ENCODE results near the gene HLF.

HLF gene

DNA sequence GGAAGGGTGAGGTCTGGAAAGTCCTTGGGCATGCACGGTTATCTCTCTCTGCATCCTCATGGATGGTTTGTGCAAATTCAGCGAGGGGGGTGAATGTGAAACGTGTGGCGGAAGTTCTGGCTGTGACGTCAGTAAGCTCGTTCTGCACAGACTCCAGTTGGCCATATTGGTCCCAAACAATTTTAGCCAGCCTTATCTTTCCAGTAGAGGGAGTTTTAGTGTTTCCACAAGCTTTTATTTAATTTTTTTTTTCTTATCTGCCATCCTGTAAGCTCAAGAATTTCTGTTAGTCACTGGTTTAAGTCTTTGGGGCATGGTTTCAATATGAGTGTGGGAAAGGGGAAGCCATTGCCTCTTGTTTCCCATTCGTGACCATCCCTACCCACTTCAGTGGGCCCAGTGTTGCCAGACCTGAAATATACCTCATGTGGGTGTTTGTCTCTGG is 39.0 kb downstream of the HLF start:
- Mint-ChIP-seq H3K27ac (no peak overlapping the region), H3K4me1 (no peaks in the 10 kb centered on the region), H3K9me3 (no peaks in the 10 kb centered on the region), H3K36me3 (no peaks in the 10 kb centered on the region), H3K4me3 (no peak overlapping the region), H3K27me3 (peaks cover 9% of the 10 kb centered on the region)

DNA sequence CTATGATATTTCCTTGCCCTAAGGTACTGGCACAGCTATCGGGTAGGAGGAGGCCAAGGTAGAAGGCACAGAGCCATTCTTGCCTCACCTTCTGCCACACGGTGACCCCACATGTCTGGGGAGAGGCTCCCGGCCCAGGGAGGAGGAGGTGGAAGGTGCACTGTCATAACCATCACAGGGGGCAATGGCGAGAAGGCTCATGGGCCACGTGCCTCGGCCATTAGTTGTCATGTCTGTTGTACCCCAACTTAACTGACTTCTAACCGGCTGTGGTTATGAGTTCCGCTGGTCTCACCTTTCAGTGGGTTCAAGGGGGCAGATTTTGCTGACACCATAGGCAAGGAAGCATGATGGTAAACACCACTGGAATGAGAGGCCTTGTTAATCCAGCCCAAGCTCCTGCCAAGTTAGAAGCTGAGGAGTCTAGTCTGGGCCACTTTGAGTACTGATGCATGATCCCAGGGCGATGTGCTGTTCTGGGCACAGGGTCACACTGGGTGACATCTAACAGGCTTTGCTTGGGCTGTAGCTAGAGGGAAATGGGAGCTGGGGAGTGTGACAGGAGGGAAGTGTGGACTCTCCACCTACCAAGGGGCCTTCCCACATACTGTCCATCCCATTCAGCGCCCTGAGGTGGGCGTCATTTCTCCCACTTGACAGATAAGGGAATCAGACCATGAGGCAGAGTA is 39.6 kb downstream of the HLF start:
- no peaks in the 10 kb centered on the region for H3K4me1 Mint-ChIP-seq
- H3K36me3 Mint-ChIP-seq, result no peaks in the 10 kb centered on the region
- peaks cover 10% of the 10 kb centered on the region for H3K27me3 Mint-ChIP-seq
- H3K27ac Mint-ChIP-seq, result no peak overlapping the region
- no peaks in the 10 kb centered on the region for H3K9me3 Mint-ChIP-seq
- no peak overlapping the region for H3K4me3 Mint-ChIP-seq

- Mint-ChIP-seq H3K4me1 (no peaks in the 10 kb centered on the region), H3K36me3 (no peaks in the 10 kb centered on the region), H3K9me3 (no peaks in the 10 kb centered on the region), H3K27me3 (peaks cover 10% of the 10 kb centered on the region), H3K27ac (no peak overlapping the region), H3K4me3 (no peak overlapping the region)
Observed at GRCh38 chr17:55305321-55306087, 40.7 kb downstream of the HLF start.

DNA sequence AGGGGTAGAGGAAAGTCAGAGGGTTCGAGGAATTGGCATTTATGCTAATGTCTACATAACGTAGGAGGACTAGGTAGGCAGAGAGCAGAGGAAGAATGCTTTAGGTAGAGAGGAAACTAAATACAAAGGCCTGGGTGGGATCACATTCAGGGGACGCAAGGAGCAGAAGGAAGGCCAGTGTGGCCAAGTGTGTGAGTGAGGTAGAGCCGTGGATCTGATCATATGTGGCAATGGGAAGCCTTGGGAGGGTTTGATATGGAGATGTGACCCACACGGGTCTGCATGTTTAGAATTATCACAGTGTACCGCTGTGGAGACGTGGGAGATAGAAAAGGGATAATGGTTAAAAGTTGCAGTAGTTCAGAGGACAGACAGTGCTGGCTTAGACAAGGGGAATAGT is 43.1 kb downstream of the HLF start:
- no peaks in the 10 kb centered on the region for H3K36me3 Mint-ChIP-seq
- H3K4me3 Mint-ChIP-seq, result no peak overlapping the region
- H3K4me1 Mint-ChIP-seq, result no peaks in the 10 kb centered on the region
- H3K27ac Mint-ChIP-seq, result no peak overlapping the region
- no peaks in the 10 kb centered on the region for H3K9me3 Mint-ChIP-seq
- peaks cover 12% of the 10 kb centered on the region for H3K27me3 Mint-ChIP-seq

GRCh38 chr17:55308613-55309391 is 44.0 kb downstream of the HLF start:
- no peaks in the 10 kb centered on the region for H3K9me3 Mint-ChIP-seq
- no peak overlapping the region for H3K27ac Mint-ChIP-seq
- peaks cover 12% of the 10 kb centered on the region for H3K27me3 Mint-ChIP-seq
- H3K36me3 Mint-ChIP-seq, result no peaks in the 10 kb centered on the region
- no peaks in the 10 kb centered on the region for H3K4me1 Mint-ChIP-seq
- H3K4me3 Mint-ChIP-seq, result no peak overlapping the region

- peaks cover 6% of the 10 kb centered on the region for H3K27me3 Mint-ChIP-seq
- no peak overlapping the region for H3K4me3 Mint-ChIP-seq
- no peak overlapping the region for H3K27ac Mint-ChIP-seq
- H3K9me3 Mint-ChIP-seq, result no peaks in the 10 kb centered on the region
- H3K36me3 Mint-ChIP-seq, result no peaks in the 10 kb centered on the region
- no peaks in the 10 kb centered on the region for H3K4me1 Mint-ChIP-seq
Observed at GRCh38 chr17:55311767-55312375, 47.1 kb downstream of the HLF start.

DNA sequence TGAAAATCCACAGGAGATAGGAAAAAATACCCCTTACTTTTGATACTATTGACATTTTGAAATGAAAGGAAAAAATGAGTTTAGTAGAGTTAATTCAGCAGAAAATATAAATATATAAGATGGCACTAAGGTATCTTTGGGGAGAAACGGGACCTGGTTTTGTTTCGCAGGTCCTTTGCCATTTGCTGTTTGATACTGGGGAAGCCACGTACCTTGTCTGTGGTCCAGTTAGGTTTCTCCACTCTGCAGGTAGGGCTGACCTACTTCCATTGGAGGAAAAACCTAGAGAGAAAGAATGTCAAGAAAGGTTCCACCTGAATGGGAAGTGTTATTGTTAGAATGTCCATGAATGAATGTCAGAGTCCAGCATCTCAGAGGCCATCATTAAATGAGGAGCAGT is 48.1 kb downstream of the HLF start:
- Mint-ChIP-seq H3K4me3 (no peak overlapping the region), H3K36me3 (no peaks in the 10 kb centered on the region), H3K27ac (no peak overlapping the region), H3K9me3 (no peaks in the 10 kb centered on the region), H3K4me1 (no peaks in the 10 kb centered on the region), H3K27me3 (peaks cover 6% of the 10 kb centered on the region)

GRCh38 chr17:55314061-55314783 is 49.5 kb downstream of the HLF start:
- Mint-ChIP-seq H3K27me3 (peaks cover 3% of the 10 kb centered on the region), H3K9me3 (no peaks in the 10 kb centered on the region), H3K27ac (no peak overlapping the region), H3K4me1 (no peaks in the 10 kb centered on the region), H3K4me3 (no peak overlapping the region), H3K36me3 (no peaks in the 10 kb centered on the region)

- peaks cover 2% of the 10 kb centered on the region for H3K27me3 Mint-ChIP-seq
- H3K36me3 Mint-ChIP-seq, result no peaks in the 10 kb centered on the region
- no peaks in the 10 kb centered on the region for H3K4me1 Mint-ChIP-seq
- H3K4me3 Mint-ChIP-seq, result no peak overlapping the region
- no peak overlapping the region for H3K27ac Mint-ChIP-seq
- no peaks in the 10 kb centered on the region for H3K9me3 Mint-ChIP-seq
Observed at GRCh38 chr17:55314784-55315491, 50.2 kb downstream of the HLF start.

- Mint-ChIP-seq H3K4me3 (no peak overlapping the region), H3K4me1 (no peaks in the 10 kb centered on the region), H3K9me3 (no peaks in the 10 kb centered on the region), H3K36me3 (no peaks in the 10 kb centered on the region), H3K27me3 (peaks cover 2% of the 10 kb centered on the region), H3K27ac (no peak overlapping the region)
Observed at GRCh38 chr17:55316499-55316898, 51.7 kb downstream of the HLF start.

DNA sequence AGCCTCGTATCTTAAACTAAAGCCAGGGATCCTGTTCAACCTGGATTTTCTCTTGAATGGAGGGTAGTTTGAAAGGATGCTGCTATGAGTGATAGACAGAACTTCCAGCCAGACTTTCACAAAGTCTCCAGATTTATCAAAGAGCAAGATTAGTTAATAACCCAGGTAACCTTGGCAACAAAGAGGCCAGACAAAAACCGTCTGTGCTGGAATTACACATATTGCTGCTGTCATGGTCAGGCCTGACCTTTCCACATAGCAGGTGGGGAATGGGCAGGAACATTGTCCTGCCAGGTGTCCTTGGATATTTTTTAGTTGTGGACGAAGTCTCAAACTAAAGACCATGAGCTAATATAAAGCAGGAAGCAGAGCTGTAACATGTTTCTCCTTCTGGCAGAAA is 52.5 kb downstream of the HLF start:
- Mint-ChIP-seq H3K9me3 (no peaks in the 10 kb centered on the region), H3K4me3 (no peak overlapping the region), H3K27ac (no peak overlapping the region), H3K36me3 (no peaks in the 10 kb centered on the region), H3K27me3 (no peaks in the 10 kb centered on the region), H3K4me1 (no peaks in the 10 kb centered on the region)

- Mint-ChIP-seq H3K27ac (no peak overlapping the region), H3K4me3 (no peak overlapping the region), H3K27me3 (no peaks in the 10 kb centered on the region), H3K9me3 (no peaks in the 10 kb centered on the region), H3K4me1 (no peaks in the 10 kb centered on the region), H3K36me3 (no peaks in the 10 kb centered on the region)
Observed at GRCh38 chr17:55318081-55318480, 53.3 kb downstream of the HLF start.

DNA sequence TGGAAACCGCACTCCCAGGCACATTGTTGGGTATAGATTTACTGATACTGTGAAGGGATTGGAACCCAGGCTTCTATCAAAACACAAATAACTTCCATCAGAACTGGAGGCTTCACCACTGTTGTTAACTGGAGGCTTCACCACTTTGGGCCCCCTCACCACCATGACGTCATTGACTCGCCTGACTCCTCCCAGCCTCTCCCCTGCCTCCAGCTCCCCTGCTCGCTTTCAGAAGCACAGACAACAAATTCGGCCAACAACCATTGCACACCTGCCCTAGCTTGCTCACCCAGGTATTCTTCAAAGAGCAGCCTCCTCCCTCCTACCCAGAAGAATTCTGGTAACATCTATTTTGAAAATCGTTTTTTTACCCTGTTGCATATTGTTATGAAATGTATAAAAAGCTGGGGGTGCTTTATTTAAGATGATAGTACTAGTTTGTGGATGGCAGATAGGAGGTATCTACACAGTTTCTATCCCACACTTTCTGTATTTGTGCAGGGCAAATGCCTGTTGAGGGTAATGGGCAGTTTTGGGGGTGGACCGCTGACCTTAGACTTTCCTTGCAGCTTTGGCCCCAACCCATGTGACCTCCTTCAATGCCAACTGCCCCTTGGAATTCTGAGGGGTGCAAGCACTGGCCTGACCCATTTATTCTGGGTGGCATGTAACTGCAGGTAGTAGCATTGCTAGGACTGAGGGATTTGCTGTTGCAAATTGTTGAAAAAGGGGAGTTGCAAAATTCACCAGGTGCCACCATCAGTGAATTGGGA is 54.1 kb downstream of the HLF start:
- Mint-ChIP-seq H3K36me3 (no peaks in the 10 kb centered on the region), H3K4me3 (no peak overlapping the region), H3K27ac (no peak overlapping the region), H3K27me3 (no peaks in the 10 kb centered on the region), H3K9me3 (no peaks in the 10 kb centered on the region), H3K4me1 (no peaks in the 10 kb centered on the region)

- Mint-ChIP-seq H3K27ac (no peak overlapping the region), H3K4me3 (no peak overlapping the region), H3K27me3 (no peaks in the 10 kb centered on the region), H3K36me3 (no peaks in the 10 kb centered on the region), H3K9me3 (no peaks in the 10 kb centered on the region), H3K4me1 (no peaks in the 10 kb centered on the region)
Observed at GRCh38 chr17:55319933-55320593, 55.3 kb downstream of the HLF start.
